ENCODE data around the gene FANCE.
"Not testable (repeated sequence)": the region's sequence is repeated elsewhere in the genome, so short reads cannot be mapped to it uniquely, and the experiment has no call there.

FANCE gene

DNA sequence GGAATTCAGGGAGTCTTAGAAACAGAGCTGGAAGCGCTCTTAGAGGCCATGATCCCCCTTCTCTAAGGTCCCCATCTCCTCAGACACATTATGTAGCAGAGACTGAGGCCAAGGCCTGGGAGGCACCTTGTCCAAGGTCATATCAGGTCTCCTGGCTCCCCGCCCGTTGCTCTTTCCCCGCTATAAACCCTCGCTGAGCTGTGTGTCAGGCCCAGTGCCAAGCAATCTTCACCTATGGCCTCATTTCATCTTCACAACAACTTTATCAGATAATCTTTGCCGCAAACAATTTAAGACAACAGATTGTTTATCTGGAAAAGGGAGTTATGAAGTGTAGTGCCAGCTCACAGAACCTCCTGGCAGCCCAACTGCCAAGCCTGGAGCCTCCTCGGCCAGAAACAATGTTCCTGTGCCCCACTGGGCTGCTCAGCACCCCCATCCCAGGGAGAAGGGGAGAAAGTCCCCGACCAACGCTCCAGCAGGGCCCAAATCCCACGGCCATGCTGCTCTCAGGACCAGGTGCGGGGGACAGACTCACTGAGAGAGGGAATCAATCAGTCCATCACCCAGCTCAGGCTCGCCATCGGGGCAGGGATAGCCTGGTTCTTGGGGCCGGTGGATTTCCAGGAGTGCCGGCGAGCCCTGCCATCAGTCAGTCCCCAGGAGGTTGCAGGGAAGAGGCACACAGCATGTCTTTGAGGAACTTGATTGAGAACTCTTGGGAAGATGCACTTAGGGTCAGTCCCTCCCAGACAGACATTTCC is 16.9 kb upstream of the FANCE start:
- DNase-seq = no peak

DNA sequence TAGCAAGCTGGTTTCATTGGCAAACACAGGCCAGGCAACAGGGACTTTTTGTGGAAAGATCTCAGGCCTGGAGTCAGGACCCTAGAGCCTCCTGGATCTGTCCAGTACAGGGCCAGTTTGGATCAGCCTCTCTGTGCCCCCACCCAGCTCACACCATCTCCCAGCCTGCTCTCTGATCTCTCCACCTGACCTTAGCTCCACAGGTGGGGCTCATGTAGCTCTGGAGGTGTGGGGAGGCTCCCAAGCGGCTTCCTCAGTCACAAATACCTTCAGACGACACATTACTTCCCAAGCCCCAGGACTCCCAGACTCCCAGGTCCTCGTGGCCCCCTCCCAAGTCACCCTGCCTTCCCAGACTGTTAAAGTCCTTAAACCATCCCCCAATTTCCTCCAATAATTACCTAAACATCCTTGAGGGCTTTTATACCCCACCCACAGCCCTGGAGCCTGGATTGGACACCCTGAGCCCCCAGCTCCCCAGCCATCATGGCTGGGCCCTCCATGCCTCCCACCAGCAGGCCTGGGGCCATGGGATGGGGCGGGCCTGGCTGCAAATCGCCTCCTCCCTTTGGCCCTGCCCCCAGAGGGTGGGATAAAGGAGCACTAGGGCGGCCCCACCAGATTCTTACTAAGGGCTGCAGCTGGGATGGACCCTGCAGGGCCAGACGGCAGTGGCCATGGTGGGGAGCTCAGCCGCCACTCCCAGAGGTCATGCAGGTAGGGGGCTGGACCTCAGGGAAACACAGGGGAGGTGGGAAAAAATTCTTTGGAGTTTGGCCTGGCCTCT is 15.9 kb upstream of the FANCE start:
- no peak for DNase-seq

DNA sequence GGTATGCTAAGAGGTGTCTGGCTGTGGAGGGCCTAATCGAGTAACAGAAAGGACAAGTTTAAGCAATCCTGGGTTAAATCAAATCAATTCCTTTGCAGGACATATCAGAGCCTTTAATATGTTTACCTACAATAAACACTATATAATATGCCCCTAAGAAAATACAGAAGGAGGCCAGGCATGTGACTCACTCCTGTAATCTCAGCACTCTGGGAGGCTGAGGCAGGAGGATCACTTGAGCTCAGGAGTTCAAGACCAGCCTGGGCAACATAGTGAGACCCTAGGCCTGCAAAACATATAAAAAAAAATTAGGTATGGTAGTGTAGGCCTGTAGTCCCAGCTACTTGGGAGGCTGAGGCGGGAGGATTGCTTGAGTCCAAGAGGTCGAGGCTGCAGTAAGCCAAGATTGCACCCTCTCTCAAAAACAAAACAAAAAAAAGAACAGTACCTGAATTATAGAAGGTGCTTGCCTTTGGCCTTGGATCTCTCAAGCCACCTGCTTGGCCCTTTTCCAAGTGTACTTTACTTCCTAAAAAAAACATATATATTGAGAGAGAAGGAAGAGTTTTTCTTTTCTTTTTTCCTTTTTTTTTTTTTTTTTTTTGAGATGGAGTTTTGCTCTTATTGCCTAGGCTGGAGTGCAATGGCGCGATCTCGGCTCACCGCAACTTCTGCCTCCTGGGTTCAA is 13.6 kb upstream of the FANCE start:
- DNase-seq = not testable (repeated sequence)

DNA sequence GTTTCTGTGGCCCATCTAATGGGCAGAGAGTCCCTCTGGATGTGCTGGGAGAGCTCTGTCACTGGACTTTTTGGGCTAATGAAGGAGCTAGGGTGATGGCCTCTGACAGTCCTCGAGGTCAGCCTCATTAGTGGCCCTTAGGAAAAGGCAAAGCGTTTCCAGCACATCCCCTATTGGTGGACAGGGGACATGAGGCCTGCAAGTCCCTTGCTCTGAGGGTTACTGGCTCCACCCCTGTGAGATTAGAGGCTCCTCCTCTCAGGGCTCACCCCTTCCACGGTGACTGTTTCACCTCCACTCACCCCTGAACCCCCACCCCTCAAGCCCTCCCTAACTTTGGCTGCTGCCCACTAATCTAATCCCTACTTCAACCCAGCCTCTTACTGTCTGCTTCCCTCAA is 12.8 kb upstream of the FANCE start:
- no peak for DNase-seq

DNA sequence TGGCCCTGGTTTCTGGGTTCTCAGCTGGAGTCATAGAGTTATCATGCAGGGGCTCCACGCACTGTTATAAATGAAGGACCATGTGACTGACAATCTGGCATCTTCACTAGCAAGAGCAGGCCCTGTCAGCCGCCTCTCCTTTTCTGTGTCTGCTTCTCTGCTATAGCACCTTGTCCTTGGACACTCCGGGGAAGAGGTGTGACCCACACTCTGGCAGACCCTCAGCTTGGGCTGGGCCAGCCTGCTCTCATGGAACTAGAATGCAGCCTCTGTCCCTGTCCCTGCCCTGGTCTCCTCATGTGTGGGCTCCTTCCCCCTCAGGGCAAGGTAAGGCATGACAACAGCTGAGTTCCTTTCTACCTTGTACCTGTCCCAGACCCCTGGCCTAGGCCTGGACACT is 10.9 kb upstream of the FANCE start:
- DNase-seq = no peak

DNA sequence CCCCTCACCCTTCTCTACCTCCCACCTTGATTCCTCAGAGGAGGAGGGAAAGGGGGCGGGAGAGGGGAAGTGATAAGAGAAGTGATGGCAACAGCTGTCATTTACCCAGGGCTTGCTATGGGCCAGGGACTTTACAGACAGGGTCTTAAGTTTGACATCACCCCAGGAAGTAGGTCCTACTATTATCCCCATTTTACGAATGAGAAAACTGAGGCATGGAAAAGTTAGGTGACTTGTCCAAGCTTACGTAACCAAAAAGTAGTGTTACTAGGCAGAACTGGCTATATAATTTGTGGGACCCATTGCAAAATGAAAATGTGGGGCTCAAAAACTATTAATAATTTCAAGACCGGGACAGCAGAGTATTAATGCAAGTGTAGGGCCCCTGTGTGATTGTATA is 10.5 kb upstream of the FANCE start:
- no peak for DNase-seq

DNA sequence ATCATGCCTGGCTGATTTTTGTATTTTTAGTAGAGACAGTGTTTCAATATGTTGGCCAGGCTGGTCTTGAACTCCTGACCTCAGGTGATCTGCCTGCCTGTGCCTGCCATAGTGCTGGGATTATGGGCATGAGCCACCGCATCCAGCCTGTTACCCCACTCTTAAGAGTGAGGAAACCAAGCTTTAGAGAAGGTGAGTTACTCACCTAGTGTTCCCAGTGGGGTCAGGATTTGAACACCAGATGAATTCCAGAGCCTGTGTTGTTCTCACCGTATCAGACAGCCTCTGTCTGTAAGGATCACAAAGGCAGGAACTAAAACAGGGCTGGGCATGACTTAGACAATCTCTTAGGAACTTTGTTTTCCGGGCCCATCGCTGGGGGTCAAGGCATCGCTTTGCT is 9.4 kb upstream of the FANCE start:
- no peak for DNase-seq

DNA sequence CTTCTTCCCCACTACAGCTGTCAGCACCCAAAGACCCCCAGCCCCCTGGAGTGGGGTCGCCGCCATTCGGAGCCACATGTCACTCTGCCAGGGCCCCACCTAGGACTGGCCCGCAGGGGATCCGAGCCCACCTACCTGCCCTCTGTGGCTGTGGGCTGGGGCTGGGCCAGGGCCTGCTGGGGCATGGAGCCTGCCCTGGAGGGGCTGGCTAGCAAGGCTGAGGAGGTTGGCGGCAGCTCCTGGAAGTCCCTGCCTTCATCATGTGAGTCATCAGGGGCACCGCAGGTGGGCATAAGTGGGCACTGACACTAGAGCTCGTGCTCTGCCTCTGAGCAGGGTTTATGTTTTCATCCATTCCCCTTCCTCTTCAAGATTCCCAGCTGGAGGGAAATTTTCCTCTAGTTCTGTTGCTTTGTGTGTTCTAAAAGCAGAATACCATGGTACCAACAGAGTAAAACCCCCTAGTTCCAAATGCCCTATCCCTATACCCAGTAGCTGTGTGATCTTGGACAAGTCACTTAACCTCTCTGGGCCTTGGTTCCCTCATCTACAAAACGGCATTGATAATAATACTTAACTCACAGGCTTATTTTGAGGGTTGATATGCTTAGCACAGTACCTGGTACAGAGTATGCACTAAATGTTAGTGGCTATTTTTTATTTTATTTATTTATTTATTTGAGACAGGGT is 8.7 kb upstream of the FANCE start:
- no peak for DNase-seq

DNA sequence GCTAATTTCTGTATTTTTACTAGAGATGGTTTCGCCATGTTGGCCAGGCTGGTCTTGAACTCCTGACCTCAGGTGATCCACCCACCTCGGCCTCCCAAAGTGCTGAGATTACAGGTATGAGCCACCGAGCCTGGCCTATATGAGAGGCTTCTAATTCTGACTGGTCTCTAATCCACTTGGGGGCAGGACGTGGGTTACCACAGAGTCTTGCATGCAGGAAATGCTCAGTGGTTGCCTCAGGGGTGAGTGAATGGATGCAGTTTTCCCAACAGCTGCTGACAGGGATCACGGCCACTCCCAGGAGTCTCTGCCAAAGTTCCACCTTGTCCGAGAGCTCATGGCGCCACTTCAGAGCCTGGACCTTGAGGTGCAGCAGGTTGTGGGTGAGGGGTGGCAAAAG is 6.4 kb upstream of the FANCE start:
- DNase-seq = no peak

DNA sequence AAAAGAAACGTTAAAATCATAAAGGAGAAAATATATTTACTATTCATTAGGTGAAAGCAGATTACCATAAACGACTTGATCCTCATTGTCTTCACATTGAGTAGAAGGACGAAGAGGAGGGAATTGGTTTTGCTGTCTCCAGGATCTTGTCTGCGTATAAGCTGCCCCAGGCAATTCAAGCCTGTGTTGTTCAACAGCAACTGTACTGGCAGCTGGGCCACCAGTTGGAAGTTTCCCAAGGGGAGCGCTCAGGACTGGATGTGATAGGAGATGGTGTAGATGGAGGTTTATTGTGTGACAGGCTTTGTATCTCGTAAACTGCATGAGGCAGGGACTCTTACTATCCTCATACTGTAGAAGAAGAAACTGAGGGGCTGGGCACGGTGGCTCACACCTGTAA is 3.9 kb upstream of the FANCE start:
- no peak for DNase-seq

DNA sequence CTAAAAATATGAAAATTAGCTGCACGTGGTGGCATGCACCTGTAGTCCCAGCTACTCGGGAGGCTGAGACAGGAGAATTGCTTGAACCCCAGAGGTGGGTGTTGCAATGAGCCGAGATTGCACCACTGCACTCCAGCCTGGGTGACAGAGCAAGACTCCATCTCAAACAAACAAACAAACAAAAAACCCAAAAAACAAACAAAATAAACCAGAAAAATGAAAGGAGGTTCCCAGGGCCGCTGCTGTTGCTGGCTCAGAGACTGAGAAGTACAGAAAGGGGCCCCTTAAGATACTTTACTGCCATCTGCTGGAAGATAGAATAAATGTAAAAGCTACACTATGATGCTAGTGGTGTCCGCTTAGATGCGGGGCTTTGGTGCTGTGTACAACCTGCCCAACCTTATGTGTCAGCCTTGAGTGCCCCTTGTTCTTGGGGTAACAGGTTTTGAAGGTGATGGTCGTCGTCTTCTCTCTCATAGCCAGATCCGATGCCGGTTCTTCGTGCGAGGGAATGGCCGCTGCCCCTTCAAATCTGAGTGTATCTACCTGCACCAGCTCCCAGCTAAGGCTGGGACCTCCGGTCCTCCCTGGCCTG is 2.8 kb upstream of the FANCE start:
- peak; percentile 15 to 18 for DNase-seq

DNA sequence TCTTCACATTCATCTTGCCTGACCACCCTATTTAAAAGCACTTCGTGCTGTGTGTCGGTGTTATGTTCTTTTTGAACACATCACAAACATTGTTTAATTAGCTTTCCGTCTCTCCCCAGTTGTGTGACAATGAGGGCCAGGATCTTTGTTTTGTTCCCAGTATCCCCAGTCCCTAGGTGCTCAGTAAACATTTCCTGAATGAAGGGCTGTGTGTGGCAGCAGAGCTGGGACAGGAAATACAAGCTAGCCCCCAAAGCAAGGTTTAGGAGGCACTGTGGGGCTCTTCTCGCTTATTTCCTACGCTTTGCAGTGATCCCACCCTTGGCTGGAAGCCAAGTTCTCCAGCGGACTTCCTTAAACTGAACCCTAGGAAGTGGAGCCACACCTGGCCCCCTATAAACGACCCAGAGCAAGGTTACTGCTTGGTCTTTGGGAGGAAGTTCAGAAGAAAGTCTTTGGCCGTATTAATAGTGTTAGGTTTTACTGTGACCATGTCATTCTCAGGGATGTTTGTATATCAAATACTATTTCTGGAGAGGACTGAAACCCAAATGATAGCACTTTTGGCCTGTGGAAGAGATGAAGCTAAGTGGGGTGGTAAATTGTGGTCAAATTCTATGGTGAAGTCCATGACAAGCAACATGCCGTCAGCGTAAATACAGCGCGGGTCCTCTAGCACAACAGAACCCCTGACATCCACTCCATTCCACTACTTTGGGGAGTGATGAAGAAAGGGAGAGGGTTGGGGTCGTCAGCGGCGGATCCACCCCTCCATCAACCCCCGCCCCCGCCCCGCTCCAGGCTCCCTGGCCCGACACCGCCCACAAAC is 570 bp upstream of the FANCE start:
- DNase-seq = no peak

DNA sequence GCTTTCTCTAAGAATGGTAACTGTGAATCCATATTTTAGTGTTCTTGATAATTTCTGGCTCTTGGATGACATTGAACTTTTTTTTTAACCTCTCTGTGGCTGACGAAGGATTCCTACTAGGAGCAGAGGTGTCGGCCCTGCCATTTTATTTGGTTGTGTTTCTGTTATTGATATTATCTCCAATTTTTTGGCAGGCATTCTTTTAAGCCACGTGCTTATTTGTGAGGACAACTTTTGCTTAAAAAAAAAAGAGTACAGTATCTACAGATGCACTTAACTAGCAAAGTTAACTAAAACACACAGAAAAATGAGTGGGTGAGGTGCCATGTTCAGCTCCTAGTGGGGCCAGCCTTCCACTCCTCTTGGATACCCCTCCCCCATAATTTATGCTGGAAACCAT is 1.1 kb downstream of the FANCE start:
- no peak for DNase-seq

DNA sequence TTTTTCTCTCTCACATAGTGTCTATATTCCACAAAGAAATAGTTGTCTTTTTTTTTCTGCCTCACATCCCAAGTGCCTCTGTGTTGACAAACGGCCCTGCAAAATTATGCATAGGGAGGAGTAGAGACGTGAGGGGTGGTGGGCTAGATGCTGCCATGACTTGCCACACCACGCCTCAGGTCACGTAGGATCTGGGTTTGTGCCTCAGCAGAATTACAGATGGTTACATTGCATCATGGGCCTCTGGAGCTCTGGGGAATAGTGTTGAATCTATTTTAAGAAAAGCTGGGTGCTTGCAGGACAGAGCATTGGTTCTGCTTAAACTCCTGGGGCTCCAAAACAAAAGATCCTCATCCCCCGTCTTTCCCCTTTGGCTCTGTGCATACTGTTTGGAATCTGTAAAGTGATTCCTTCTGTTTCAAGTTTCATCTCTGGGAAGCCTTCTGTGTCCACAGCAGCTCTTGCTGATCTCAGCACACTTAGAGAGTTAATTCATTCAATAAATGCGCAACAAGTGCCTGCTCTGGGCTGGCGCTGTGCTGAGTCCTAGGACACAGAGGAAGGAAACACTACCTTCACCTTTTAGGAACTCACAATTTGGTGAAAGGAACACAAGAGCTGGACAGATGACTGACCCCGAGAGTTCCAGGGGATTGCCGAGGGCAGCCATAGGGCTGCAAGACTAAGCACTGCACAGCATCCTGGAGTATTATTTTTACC is 2.4 kb downstream of the FANCE start:
- DNase-seq = no peak

DNA sequence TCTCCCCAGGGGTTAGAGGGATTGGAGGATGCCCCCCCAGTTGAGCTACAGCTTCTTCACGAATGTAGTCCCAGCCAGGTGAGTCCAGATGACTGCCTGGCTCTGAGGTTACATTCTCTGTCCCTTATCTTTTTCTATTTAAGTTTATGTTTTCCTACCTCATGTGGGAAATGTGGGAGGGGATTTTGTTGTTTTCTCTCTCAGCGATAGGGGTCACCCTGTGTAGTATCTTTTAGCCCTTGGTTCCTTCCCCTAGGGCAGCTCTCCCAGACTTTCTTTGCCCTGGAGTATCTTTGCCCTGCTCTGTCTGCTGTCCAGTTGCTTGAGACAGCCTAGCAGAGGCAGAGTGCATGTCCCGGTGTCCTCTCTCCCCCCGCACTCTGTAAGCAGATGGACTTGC is 5.8 kb downstream of the FANCE start:
- DNase-seq = no peak

DNA sequence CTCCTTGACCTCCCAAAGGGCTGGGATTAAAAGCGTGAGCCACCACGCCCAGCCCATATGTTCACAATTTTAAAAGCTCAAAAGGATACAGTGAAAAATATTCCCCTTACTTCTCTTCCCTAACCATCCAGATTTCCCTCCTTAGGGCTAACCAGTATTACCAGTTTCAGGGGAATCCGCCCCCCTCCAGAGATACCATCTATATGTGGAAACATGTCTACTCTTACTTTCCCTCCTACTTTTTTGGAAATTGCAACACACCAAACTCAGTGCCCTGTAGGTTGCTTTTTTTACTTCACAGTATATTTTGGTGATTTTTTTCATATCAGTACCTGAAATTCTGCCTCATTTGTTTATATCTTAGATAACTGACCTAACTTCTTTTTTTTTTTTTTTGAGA is 9.1 kb downstream of the FANCE start:
- DNase-seq = no peak

DNA sequence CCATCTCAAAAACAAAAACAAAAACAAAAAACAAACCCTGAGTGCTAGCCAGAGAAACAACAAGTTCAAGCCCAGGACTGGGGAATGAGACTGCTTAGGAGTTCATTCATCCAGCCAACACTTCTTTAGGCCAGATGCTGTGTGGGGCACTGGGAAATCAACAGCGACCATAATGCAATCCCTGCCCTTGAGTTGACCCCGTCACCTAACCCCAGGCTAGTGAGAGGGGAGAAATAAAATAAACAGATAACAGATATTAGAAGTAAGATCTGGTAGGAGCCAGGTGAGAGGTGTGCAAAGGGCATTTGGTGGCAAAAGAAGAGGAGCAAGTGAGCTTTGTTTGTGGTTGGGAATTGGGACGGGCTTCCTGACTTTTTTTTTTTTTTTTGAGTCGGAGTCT is 11.2 kb downstream of the FANCE start:
- no peak for DNase-seq

DNA sequence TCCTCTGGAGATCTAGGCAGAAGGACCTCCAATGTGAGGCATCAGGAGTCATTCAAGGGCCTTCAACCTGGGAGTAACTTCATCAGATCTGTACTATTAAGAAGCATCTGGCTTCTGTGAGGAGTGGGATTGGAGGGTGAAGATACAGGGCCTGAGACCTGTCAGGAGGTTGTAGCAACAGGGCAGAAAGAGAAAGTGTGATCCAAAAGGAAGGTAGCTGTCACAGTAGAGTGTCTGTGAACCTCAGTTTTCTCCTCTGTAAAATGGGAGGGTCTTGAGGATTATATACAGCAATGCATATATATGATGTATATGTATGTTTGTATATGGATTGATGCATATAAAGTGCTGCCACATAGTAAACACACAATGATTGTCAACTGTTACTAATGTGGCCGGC is 13.5 kb downstream of the FANCE start:
- DNase-seq = no peak

DNA sequence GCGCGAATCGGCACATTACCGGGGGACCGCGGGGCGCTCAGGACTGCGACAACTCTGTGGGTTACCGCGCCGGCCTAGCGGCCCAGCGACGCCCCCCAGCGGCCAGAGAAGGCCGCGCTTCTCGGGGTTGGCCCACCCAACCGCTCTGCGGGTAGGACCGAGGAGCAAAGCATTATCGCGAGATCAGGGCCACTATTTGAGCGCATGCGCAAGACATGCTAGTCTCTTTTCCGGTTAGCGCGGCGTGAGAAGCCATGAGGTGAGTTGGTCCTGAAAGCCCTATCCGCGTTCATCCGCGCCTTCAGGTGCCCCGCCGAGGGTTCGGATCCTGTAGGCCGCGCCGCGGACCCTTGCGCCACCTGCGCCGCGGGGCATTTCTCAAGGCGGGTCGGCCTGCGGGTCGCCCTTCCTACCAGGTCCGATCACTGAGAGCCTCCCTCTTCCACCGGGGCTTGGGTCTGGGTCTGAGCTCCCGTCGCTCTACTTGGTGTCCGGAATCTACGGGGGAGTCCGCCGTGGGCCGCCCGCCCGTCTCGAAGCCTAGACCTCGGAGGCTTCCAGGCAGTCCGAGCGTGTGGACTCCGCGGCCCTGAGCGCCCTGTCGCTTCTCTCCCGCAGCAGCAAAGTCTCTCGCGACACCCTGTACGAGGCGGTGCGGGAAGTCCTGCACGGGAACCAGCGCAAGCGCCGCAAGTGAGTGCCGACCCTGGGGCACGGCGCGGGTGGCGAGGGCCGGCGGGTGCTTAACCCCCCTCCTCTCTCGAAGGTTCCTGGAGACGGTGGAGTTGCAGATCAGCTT is 16.2 kb downstream of the FANCE start, which contains the start of gene RPL10A:
Gene RPL10A, plus strand, starts transcription at position 221 of the 799 bp plus-strand sequence. Its CDS starts 34 bp downstream, at position 255.
- DNase-seq = peak; percentile 92 to 97

Data from stimulated activated CD4-positive, alpha-beta T cell treated with anti-CD3 and anti-CD28 coated beads, Interleukin-4, amount 100 ng/mL, for 4 hours (primary cell).